ENCODE data around the gene HYAL2. TPM values are rescaled to one million over a fixed set of nuclear protein-coding genes. Genes with fewer than 3 reads are reported as not detected.
A peak's percentile ranks its signal among the peaks of the same experiment; 100 is the strongest.

The HYAL2 gene, protein sequence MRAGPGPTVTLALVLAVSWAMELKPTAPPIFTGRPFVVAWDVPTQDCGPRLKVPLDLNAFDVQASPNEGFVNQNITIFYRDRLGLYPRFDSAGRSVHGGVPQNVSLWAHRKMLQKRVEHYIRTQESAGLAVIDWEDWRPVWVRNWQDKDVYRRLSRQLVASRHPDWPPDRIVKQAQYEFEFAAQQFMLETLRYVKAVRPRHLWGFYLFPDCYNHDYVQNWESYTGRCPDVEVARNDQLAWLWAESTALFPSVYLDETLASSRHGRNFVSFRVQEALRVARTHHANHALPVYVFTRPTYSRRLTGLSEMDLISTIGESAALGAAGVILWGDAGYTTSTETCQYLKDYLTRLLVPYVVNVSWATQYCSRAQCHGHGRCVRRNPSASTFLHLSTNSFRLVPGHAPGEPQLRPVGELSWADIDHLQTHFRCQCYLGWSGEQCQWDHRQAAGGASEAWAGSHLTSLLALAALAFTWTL
- polyA plus RNA-seq (2011; rRNA removed) (31.0 and 34.6 TPM in 2 replicates), polyA plus RNA-seq (2017; fragmentation: RNase III; extraction: RNeasy Plus Mini Kit Qiagen cat#74134 plus additional on column Dnase treatment) (21.4 to 24.5 TPM (median 24.4 TPM) in 3 replicates), polyA minus RNA-seq (2011; rRNA and poly(A)+ RNA removed) (23.4 and 27.4 TPM in 2 replicates)
- polyA plus RNA-seq (2012; cell fraction: cytosol; rRNA removed) = 49.8 and 69.8 TPM in 2 replicates
- 59.3 and 82.2 TPM in 2 replicates for polyA plus RNA-seq (2012; cell fraction: nucleus; rRNA removed)

DNA sequence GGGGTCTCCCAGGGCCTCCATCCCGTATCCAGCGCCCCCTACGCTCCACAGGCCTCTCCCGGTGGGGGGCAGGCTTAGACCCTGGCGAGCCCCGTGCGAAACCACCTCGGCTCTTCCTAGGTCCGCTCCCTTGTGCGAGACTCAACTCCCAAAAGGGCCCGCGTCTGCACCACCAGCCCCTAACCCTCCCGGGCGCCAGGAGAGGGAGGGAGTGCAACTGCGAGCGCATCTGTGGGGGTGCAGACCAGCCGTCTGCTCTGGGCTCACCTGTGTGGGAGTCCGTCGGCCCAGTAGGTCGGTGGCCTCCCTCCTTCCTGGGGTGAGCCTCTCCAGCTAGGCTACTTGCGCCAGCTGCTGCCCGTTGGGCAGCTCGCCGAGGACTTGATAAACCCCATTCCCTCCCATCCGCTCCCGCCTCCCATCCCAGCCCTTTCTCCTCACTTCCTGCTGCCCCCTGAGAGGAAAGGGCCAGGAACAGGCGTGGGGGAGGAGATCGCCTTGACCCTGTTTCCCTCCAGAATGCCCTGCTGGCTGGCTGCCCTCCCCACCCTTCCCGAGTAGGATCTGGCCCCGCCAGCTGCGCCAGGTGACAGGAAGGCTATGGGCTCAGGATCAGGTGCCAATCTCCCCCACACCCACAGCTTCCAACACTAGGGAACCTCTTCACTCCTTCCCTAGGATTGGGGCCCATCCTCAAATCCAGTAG lies at the start of gene HYAL2:
Gene HYAL2 (minus strand): TSS at position 360 of the 706 bp plus-strand sequence. CDS start 2,256 bp downstream, outside the sequence.
- TF ChIP-seq SMC3 (IDR thresholded peaks at IDR 0.05) (no peak), RARB (CRISPR knock-in tag; IDR thresholded peaks at IDR 0.05) (no peak)
- ChIA-PET CTCF (interaction anchor here (1.1 to 5.1 kb wide), 5 partner anchors 12 to 96 kb away, joined by 3 to 56 read pairs (median 12); partner anchors contain the start of genes HYAL3 and NAA80), POLR2A (no interaction called here)
- peak within 1 kb of the TSS; percentile 99 to 100 for H3K27ac ChIP-seq
- ATAC-seq (no peak), DNase-seq (ENCODE audit: low read depth in 1 of 2, low spot score in 1 of 2) (no peak), FAIRE-seq (no peak)
- no peaks in the 10 kb centered on the region for H3K9me3 ChIP-seq
- peaks cover 27% of the 10 kb centered on the region for H3K4me1 ChIP-seq
- WGBS (ENCODE audit: missing lambda C conversion rate) = 93% methylated on average over 18 of the region's 31 CpGs
- peak within 1 kb of the TSS; percentile 98 for H3K4me2 ChIP-seq
- peak within 1 kb of the TSS; percentile 65 for H3K4me3 ChIP-seq

DNA sequence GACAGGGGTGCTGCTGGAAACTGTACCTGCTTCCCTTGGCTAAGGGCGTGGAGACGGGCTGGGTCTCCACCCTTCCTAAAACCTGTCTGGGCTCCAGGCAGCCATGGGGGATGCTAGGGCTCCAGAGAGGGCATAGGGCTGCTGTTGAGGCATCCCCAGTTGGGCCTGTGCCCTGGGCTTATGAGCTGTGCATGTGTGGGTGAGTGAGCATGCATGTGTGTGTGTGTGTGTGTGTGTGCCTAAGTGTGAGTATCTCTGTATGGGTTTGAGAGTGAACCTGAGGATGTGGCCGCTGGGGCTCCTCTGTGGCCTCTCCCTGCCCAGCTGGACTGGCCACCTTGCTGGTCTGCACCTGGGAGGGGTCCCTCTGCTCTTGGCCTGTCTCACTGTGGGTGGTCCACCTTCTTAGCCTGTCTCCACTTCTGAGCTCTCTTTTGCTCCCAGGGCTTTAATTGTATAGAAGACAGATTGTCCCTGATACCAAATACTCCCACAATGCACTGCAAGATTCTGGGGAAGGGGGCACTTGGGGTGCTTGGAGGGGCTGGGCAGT lies 48.7 kb upstream of the HYAL2 start:
- Histone ChIP-seq H3K4me2 (no peak overlapping the region), H3K9me3 (no peaks in the 10 kb centered on the region), H3K4me3 (no peak overlapping the region), H3K27ac (no peak overlapping the region), H3K4me1 (peaks cover 9% of the 10 kb centered on the region; the same call in 2 of the 3 replicates)
- DNase-seq (ENCODE audit: low read depth in 1 of 2, low spot score in 1 of 2) (no peak), ATAC-seq (no peak), FAIRE-seq (no peak)
- WGBS (ENCODE audit: missing lambda C conversion rate) = 100% methylated on average over 2 of the region's 3 CpGs
- TF ChIP-seq RCOR1 (IDR thresholded peaks at IDR 0.05; ENCODE audit: low read depth, low read length) (no peak), KDM1A (IDR thresholded peaks at IDR 0.05; ENCODE audit: low read depth) (no peak), TFCP2L1 (CRISPR knock-in tag; IDR thresholded peaks at IDR 0.05) (no peak), CBX8 (IDR thresholded peaks at IDR 0.05) (no peak), ZNF302 (CRISPR knock-in tag; IDR thresholded peaks at IDR 0.05) (no peak), ZC3H11A (IDR thresholded peaks at IDR 0.05) (no peak), POLR2A (IDR thresholded peaks at IDR 0.05; ENCODE audit: low read length) (no peak), KDM5A (IDR thresholded peaks at IDR 0.05) (no peak)
- TF ChIP-seq, protein P1, sequence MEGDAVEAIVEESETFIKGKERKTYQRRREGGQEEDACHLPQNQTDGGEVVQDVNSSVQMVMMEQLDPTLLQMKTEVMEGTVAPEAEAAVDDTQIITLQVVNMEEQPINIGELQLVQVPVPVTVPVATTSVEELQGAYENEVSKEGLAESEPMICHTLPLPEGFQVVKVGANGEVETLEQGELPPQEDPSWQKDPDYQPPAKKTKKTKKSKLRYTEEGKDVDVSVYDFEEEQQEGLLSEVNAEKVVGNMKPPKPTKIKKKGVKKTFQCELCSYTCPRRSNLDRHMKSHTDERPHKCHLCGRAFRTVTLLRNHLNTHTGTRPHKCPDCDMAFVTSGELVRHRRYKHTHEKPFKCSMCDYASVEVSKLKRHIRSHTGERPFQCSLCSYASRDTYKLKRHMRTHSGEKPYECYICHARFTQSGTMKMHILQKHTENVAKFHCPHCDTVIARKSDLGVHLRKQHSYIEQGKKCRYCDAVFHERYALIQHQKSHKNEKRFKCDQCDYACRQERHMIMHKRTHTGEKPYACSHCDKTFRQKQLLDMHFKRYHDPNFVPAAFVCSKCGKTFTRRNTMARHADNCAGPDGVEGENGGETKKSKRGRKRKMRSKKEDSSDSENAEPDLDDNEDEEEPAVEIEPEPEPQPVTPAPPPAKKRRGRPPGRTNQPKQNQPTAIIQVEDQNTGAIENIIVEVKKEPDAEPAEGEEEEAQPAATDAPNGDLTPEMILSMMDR (IDR thresholded peaks at IDR 0.05) = no peak
- ChIA-PET CTCF (interaction anchor here (0.7 to 1.5 kb wide), 6 partner anchors 20 to 180 kb away, joined by 3 to 4 read pairs (median 3); no protein-coding TSS in a partner anchor), POLR2A (no interaction called here)

DNA sequence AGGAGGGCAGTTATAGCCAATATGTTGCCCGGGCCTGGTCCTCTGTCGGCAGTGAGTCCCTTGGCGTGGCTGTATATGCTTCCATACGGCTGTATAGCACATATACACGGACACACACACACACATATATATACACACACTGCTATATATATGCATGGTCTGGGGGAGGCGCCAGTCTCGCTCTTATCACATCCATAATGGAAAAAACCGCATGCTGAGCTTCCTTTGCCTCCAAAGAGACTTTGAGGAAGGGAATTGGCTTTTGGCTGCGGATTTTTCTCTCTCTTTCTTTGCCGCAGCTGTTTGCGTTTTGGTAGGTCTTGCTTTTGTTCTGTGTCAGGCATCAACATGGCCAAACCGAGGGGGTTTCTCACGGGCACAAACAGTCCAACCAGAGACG lies 48.0 kb upstream of the HYAL2 start:
- TF ChIP-seq NR3C1 (IDR thresholded peaks at IDR 0.05) (no peak), RAD21 (conservative IDR thresholded peaks at IDR 0.05 in 1 of 2, IDR thresholded peaks at IDR 0.05 in 1 of 2) (peak in 1 of 2 experiments; percentile 34; a peak in 1 of 5 replicates)
- TF ChIP-seq, protein P2, sequence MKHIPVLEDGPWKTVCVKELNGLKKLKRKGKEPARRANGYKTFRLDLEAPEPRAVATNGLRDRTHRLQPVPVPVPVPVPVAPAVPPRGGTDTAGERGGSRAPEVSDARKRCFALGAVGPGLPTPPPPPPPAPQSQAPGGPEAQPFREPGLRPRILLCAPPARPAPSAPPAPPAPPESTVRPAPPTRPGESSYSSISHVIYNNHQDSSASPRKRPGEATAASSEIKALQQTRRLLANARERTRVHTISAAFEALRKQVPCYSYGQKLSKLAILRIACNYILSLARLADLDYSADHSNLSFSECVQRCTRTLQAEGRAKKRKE (CRISPR knock-in tag; IDR thresholded peaks at IDR 0.05; ENCODE audit: low read depth) = no peak
- peak in 1 of 2 experiments; percentile 45 for DNase-seq (ENCODE audit: low read depth in 1 of 2, low spot score in 1 of 2)
- H3K4me2 ChIP-seq = no peak overlapping the region
- ChIA-PET POLR2A (no interaction called here), CTCF (interaction anchor here (1.0 to 1.5 kb wide), 5 partner anchors 65 to 181 kb away, joined by 3 to 4 read pairs (median 3); no protein-coding TSS in a partner anchor)
- peak in 1 of 2 experiments; percentile 52; a peak in 3 of 6 replicates for ATAC-seq
- FAIRE-seq = no peak
- 36% methylated on average over 11 of the region's 14 CpGs for WGBS (ENCODE audit: missing lambda C conversion rate)
- no peaks in the 10 kb centered on the region for H3K9me3 ChIP-seq
- H3K4me3 ChIP-seq = no peak overlapping the region
- H3K27ac ChIP-seq = no peak overlapping the region
- peaks cover 9% of the 10 kb centered on the region; the same call in 2 of the 3 replicates for H3K4me1 ChIP-seq

All from A549 (cell line).